Endometrial microvascular endothelial cells (primary cell): ENCODE results near the gene NPAS1. TPM values are rescaled to one million over a fixed set of nuclear protein-coding genes. Genes with fewer than 3 reads are reported as not detected.

Experiments
- in situ Hi-C: cut with HindIII; loops from 2 replicates; pipeline ENCODE4 v1.10.0; 2017; ENCODE audit warnings: low sequenced_read_pairs, low pct_unique_long_range_greater_than_20kb; ENCODE audit errors: inconsistent ontology term
- total RNA-seq: library from RNA; depleted of rRNA; stranded (reverse); fragments of >200 nt; gene quantifications from one replicate; pipeline ENCODE4 v1.2.3, GENCODE V29; 2015; ENCODE audit errors: inconsistent ontology term

The NPAS1 gene
- not detected for total RNA-seq

DNA sequence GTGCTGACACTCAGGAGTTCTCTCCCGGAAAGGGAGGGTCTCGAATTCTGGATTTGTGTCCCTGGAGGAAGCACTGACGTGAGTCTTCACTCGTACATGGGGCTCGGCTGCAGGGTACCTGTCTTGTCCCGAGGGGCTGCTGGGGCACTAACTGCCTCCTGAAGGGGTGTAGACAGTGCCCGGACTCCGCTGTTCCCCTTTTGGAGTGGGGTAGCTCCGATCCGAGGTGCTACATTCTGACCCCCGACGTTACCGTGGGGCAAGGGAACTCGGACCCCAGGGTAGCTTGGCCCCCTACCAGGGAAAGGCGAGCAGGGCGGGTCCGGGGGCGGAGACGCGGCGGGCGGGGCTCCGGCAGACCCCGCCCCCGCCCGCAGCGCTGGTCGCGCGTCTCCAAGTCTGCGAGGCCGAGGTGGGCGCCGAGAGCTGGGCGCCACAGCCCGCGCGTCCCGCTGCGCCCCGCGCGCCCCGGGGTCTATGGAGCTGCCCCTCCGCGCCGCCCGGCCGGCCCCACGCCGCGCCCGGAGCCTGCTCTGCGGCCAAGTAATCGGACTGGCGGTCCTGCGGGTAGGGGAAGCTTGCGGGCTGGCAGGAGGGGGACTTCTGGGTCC is at the start of gene NPAS1:
Gene NPAS1, plus strand, starts transcription at position 407 of the 611 bp plus-strand sequence. CDS start 1,211 bp downstream, outside the sequence.
- in situ Hi-C loops: no loop called here

GRCh38 chr19:46970815-46971214 is 48.8 kb upstream of the NPAS1 start:
- in situ Hi-C loops: no loop called here

DNA sequence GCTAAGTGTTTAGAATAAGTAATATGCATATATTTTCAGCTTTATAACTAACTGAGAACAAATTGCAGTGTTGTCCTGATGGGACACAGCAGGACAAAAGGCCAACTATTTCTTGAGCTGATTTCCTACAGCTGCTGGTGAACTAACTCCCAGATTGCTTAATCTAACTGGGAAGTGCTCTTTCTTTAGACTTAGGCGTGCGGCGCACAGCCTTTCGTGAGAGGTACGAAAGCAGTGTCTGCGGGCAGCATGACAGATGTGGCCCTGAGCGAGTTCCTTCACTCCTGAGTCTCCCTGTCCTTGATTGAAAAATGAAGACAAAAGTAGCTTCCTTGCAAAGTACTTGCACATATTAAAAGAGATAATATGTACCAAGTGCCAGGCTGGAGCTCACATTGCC is 47.3 kb upstream of the NPAS1 start:
- in situ Hi-C loops: no loop called here

DNA sequence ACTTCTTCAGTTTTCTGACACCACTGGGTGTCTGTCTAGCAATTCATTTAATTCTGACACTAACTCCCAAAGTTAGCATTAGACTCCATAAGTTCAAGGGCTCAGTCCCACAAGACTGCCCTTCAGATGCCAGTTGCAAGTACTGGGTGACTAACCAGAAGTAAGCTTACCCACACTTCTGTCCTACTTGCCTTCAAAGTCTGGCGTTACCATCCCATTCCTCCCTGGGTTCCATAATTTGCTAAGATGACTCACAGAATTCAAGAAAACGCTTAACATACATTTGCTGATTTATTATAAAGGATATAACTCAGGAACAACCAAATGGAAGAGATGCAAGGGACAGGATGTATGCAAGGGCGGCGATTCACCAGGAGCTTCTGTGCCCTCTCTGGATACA is 45.5 kb upstream of the NPAS1 start:
- in situ Hi-C loops: no loop called here

DNA sequence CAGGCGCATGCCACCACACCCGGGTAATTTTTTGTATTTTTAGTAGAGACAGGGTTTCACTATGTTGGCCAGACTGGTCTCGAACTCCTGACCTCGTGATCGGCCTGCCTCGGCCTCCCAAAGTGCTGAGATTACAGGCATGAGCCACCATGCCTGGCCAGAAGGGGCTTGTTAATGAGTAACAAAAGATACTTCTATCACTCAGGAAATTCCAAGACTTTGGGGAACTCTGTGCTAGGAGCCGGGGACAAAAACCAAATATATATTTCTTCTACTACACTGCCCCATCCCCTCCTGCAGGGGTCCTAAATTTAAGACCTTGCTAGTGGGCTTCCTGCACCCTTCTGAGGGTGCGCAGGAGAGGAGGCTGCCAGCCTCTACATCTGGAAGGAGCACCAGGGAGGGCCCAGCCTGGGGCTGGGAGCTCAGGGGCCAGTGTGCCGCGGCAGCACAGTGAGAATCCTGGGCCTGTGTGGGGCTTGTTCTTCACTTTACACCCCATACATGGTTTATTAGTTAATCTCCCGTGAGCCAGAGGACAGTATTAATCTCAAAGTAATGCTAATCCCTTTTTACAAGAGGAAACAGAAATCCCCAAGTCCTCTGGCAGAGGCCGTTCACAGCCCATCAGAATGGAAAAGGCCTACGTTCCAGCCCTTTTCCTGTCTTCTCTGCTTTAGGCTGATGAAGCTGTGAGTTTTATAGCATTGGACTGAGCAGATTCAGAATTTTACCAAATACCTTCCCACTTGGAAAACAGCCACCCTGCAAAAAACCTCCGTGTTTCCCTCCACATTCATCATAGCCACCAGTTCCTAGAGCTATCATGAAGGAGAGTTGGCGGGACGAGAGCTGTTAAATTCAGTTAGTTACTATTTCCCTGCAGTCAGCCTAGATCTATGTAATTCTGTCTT is 44.4 kb upstream of the NPAS1 start:
- in situ Hi-C loops: loop anchor here (25.0 kb wide), 1 partner anchor 88 kb away; no protein-coding TSS in a partner anchor

DNA sequence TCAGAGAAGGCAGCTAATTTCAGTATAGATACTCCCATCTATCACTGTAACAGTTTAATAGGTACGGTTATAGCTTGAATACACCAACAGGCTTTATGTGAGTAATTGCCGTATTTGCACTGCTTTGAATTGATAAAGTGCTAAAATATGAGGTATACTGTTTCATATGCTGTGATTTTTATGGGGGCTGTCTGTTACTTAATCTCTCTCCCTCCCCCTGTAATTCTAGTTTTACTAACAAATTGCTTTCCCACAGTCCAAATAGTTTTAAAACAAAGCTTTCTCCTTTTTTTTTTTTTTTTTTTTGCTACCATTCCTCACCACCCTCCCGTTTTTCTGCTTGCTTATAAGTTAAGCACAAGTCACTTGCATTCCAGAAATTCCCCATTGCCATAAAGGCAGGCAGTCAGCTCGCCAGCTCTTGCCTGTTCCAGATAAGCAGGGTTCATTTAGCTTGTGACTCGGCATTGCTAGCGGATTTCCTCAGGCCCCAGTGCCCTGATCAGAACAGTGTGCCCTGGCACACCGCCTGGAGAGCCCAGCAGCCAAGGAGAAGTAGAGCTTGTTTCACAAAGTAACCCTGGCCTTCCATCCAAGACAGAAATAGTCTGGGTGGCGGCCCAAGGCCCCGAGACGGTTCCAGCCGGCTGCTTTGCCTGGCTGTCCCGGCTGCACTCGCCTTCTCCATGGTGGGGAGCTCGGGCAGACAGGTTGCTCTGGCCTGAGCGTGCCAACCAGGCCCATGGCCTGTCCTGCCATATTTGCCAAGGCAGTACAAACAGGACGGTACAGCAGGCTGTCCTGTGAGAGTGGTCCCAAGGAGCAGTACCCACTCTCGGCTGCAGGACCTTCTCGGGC is 43.5 kb upstream of the NPAS1 start:
- in situ Hi-C loops: loop anchor here (25.0 kb wide), 1 partner anchor 89 kb away; no protein-coding TSS in a partner anchor

DNA sequence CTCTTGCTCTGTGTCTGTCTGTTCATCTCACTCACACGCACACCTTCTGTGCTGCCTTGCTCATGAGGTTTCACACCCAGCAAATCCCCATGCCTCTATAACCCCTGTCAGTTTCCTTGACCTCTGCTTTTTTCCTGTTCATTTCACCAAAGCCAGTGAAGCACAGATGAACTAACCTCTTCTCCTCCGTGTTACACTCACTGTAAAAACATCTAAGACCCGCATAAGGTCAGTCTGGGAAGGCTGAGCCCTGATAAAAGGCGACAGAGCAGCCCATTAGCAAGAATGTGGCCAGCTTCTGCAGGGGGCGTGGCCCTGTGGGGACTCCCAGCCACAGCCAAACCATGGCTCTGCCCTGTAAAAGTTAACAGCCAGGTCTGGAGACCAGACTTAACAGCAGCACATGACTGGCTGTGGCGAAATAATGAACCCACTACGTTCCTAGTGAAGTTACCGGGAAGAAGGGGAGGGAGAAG is 42.8 kb upstream of the NPAS1 start:
- in situ Hi-C loops: loop anchor here (25.0 kb wide), 1 partner anchor 90 kb away; no protein-coding TSS in a partner anchor

- in situ Hi-C loops: loop anchor here (25.0 kb wide), 1 partner anchor 90 kb away; no protein-coding TSS in a partner anchor
These were observed 42.1 kb upstream of the NPAS1 start for GRCh38 chr19:46977548-46977947.

DNA sequence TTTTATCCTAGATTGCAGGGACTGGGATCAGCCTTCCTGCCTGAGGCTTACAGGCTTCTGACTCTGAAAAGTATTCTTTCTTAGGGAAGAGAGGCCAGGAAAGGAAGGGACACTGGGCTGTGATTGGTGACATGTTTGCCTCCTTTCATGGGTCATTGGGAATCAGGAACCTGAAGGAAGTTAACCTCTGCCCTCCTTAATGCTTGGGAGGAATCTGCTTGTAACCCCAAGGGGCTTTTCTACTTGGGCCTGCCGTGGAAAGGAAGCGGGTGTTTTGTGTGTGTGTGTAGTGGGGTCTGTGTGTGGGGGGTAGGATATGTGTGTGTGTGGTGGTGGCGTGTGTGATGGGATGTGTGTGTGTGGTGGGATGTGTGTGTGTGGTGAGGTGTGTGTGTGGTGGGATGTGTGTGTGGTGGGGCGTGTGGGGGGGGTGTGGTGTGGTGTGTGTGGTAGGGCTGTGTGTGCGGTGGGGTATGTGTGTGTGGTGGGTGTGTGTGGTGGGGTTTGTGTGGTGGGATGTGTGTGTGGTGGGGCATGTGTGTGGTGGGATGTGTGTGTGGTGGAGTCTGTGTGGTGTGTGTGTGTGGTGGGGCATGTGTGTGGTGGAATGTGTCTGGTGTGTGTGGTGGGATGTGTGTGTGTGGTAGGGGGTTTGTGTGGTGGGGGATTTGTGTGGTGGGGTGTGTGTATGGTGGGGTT is 41.3 kb upstream of the NPAS1 start:
- in situ Hi-C loops: loop anchor here (25.0 kb wide), 1 partner anchor 91 kb away; no protein-coding TSS in a partner anchor

DNA sequence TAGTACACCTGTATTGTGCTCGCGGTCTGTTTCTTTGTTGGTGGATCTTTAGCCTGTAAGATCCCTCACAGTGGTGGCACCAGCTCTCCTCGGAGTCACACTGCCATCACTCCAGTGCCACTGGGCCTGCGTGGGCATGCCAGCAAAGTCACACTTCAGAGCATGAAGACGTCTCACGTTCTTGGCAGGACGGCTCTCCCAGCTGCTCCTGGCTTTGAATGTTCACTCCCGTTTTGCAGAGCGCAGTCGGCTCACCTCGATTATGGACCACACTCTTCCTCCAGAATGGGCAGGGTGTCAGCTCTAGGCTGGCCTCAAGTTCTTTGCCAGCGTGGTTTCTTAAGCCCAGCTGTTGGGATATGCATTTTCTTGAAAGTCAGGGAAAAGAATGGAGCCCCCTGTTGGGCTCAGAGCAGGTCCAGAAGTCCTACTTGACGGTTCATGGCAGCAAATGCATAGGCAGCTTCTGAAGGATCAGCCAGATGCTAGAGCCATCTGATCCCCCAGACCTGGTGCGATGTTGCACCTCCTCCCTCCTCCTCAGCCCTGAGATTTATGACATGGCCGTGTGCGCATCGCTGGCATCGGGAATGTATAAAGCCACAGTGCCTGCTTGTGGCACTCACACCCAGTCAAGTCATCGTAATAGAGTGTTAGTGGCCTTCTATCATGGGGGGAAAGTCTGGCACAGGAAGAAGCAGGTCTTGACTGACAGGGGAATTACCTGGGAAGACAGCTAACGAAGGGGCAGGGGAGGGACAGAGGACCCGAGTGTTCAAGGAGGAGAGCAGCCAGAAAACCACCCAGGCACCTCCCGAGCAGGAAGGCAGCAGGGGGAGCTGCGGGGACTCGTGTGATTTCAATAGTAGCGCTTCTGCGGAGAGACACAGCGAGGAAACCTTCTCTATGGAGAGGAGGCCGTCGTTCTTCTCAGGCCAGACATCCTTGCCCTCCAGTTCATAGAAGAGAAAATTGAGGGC is 40.2 kb upstream of the NPAS1 start:
- in situ Hi-C loops: loop anchor here (25.0 kb wide), 1 partner anchor 92 kb away; no protein-coding TSS in a partner anchor

GRCh38 chr19:46980761-46981160 is 38.9 kb upstream of the NPAS1 start:
- in situ Hi-C loops: loop anchor here (25.0 kb wide), 1 partner anchor 93 kb away; no protein-coding TSS in a partner anchor

DNA sequence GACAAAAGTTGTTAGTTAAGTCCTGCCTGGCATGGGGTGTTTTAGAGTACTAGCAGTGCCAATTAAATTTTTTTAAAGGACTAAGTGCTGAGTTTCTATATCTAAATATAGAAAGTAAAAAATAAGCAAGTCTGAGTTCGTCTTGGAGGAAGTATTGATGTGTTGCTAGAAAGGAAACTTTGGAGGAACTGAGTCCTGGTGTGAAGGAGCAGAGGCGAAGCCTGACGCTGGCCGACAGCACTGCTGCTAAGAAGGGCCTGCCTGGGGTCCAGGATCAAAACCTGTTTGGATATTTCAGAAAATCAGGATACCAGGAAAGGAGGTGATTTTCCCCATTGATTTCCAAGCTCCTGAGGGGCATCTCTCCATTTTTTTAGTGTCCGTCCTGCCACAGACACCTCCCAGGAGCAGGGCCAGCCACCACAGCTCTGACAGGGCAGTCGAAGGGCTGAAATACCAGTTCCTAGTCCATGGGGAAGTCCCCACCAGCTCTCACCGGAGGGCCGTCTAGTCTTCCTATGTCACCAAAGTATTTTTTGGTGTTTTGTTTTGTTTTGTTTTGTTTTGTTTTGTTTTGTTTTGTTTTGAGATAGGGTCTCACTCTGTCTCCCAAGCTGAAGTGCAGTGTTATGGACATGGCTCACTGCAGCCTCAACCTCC is 38.2 kb upstream of the NPAS1 start:
- in situ Hi-C loops: loop anchor here (25.0 kb wide), 1 partner anchor 94 kb away; no protein-coding TSS in a partner anchor

GRCh38 chr19:46983097-46983496 is 36.5 kb upstream of the NPAS1 start:
- in situ Hi-C loops: loop anchor here (25.0 kb wide), 1 partner anchor 96 kb away; no protein-coding TSS in a partner anchor

- in situ Hi-C loops: loop anchor here (25.0 kb wide), 1 partner anchor 97 kb away; no protein-coding TSS in a partner anchor
These were observed 35.3 kb upstream of the NPAS1 start for GRCh38 chr19:46984077-46985010.
